ENCODE data around the gene HNF4A. TPM values are rescaled to one million over a fixed set of nuclear protein-coding genes. Genes with fewer than 3 reads are reported as not detected.

The HNF4A gene
- total and polyA plus RNA-seq, 2 of the 13 experiments (the other 11 are each of a cell fraction or from before 2014, with no cell fraction given) = 80.9 to 169 TPM

GRCh38 chr20:44388466-44389023 is 33.0 kb downstream of the HNF4A start (continued):
- TF ChIP-seq ZFP91 (CRISPR knock-in tag; IDR thresholded peaks at IDR 0.05; ENCODE audit: borderline replicate concordance) (peak; percentile 35; the same call in 1 of the 2 replicates), ETV6 (CRISPR knock-in tag; conservative IDR thresholded peaks at IDR 0.05) (no peak), SNAI1 (CRISPR knock-in tag; IDR thresholded peaks at IDR 0.05; ENCODE audit: borderline replicate concordance) (no peak), SNAPC4 (CRISPR knock-in tag; IDR thresholded peaks at IDR 0.05) (no peak), HOXA3 (CRISPR knock-in tag; IDR thresholded peaks at IDR 0.05) (peak; percentile 80), CEBPB (IDR thresholded peaks at IDR 0.05; ENCODE audit: borderline replicate concordance, low read depth, low read length) (no peak), E2F2 (CRISPR knock-in tag; IDR thresholded peaks at IDR 0.05; ENCODE audit: borderline replicate concordance) (no peak), AGO2 (optimal IDR thresholded peaks at IDR 0.05; ENCODE audit: low read depth, low read length) (peak; percentile 94), KDM1A (CRISPR knock-in tag; IDR thresholded peaks at IDR 0.05) (no peak), PHB2 (IDR thresholded peaks at IDR 0.05; ENCODE audit: partially characterized antibody) (no peak), ZNF34 (CRISPR knock-in tag; IDR thresholded peaks at IDR 0.05; ENCODE audit: borderline replicate concordance) (no peak), GABPB1 (CRISPR knock-in tag; IDR thresholded peaks at IDR 0.05) (peak; percentile 56; the same call in 1 of the 2 replicates), XRCC5 (optimal IDR thresholded peaks at IDR 0.05; ENCODE audit: low read length) (peak; percentile 49), ZNF879 (CRISPR knock-in tag; IDR thresholded peaks at IDR 0.05) (no peak), IKZF4 (CRISPR knock-in tag; IDR thresholded peaks at IDR 0.05; ENCODE audit: borderline replicate concordance, low read depth, not compliant biosample characterization) (peak; percentile 40), ZNF580 (CRISPR knock-in tag; IDR thresholded peaks at IDR 0.05; ENCODE audit: borderline replicate concordance, low read depth) (0 out of 2 replicates have a peak, but pooled peaks have one; percentile 41), MBD4 (IDR thresholded peaks at IDR 0.05; ENCODE audit: borderline replicate concordance, low read length) (no peak), ZNF564 (CRISPR knock-in tag; IDR thresholded peaks at IDR 0.05) (no peak), HES4 (CRISPR knock-in tag; IDR thresholded peaks at IDR 0.05; ENCODE audit: borderline replicate concordance) (no peak)
